GM13977 (cell line): ENCODE data around the gene UTS2B.

Experiments
- DNase-seq: peaks from one replicate; pipeline ENCODE4 v3.0.0; 2012; ENCODE audit warnings: low spot score
- in situ Hi-C: fragments of 300-500 bp; cut with MboI; formaldehyde crosslinking; loops from one replicate; pipeline ENCODE4 v1.12.0; 2022; ENCODE audit warnings: low sequenced_read_pairs, low pct_unique_long_range_greater_than_20kb, mixed read lengths, inconsistent platforms; ENCODE audit not compliant: unreplicated experiment
- TF ChIP-seq, protein P1 (sequence below): IDR thresholded peaks from 2 replicates; pipeline ENCODE4 v1.5.1; 2012; ENCODE audit warnings: mild to moderate bottlenecking, control low read depth; ENCODE audit not compliant: insufficient read depth; ENCODE audit errors: extremely low read depth, missing control alignments

Gene UTS2B

GRCh38 chr3:191372122-191372521, 41.8 kb upstream of the UTS2B start:
- TF ChIP-seq, protein P1, sequence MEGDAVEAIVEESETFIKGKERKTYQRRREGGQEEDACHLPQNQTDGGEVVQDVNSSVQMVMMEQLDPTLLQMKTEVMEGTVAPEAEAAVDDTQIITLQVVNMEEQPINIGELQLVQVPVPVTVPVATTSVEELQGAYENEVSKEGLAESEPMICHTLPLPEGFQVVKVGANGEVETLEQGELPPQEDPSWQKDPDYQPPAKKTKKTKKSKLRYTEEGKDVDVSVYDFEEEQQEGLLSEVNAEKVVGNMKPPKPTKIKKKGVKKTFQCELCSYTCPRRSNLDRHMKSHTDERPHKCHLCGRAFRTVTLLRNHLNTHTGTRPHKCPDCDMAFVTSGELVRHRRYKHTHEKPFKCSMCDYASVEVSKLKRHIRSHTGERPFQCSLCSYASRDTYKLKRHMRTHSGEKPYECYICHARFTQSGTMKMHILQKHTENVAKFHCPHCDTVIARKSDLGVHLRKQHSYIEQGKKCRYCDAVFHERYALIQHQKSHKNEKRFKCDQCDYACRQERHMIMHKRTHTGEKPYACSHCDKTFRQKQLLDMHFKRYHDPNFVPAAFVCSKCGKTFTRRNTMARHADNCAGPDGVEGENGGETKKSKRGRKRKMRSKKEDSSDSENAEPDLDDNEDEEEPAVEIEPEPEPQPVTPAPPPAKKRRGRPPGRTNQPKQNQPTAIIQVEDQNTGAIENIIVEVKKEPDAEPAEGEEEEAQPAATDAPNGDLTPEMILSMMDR = no peak
- in situ Hi-C loops = no loop called here
- DNase-seq = no peak

- in situ Hi-C loops = no loop called here
- DNase-seq = no peak
- TF ChIP-seq, protein P1 = no peak
These were observed 39.3 kb upstream of the UTS2B start for GRCh38 chr3:191369616-191370010.

DNA sequence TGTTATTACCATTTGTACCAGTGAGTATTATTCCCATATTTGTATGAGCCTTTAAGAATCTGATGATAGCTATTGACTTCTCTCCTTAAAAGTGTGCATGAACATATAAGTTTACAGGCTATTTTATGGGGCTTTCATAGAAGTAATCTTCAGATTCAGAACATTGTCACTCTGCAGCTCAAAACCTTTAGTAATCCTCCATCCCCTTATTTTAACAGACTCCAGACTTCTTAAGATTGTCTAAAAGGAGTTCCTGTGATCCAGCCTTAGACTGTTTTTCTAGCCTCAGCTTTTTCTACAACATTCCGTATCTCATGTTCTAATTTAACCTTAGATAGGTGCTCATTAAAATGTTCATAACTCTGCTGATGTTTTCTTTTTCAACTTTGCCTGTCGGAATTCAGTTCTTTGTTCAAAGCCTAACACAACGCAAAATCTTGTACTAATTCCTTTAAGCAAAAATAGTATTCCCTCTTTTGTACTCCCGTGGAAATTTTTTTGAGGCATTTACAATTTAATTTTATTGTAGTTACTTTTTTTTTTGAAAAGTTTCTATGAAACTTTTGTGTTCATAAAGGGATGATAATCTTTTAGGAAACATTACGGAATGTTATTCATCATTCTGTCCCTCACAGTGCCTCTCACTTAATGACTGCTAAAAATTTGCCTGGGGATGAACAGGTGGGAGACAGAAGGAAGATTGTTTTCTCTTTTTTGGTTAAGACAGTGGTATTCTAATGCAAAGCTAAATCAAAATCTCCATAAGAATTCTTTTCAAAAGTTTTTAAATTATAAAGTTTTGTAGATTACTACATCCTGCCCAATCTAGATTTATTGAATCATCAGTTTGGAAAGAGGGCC, 38.7 kb upstream of the UTS2B start:
- no peak for DNase-seq
- in situ Hi-C loops = no loop called here
- TF ChIP-seq, protein P1 = no peak

DNA sequence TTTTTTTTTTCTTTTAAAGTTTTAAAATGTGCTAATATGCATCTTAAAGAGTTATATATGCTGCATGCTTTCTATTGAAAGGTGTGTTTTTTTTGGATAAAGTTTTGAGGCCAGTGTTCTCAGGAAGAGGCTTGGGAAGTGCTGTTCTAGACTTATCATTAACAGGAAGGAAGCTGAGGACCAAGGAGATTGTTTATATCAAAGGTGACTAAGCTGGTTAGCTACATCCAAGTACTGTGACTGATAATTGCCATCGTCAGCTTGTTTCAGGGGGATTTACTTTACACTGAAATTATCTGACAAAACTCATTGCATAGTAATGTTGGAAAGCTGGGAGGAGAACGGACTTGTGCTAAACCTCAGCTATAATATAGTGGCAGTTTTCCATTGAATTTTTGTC, 36.3 kb upstream of the UTS2B start:
- in situ Hi-C loops = no loop called here
- DNase-seq = no peak
- TF ChIP-seq, protein P1 = no peak

DNA sequence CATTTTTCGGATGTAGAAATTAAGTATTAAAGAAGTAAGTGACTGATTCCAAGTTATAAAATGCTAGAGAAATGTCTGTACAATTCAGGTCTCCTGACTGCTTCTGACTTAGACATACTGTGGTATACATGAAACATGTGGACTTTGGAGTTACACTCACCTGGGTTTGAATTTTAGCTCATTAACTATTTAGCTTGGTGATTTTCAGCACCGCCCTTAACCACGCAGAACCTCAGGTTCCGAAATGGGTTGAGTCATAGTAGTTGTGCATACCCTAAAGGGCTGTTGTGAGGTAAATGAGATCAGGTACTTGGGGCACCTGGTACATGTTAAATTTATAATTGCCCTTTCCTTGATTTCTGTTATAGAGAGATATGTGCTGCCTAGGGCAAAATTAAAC, 32.9 kb upstream of the UTS2B start:
- no peak for DNase-seq
- in situ Hi-C loops = no loop called here
- TF ChIP-seq, protein P1 = no peak

- TF ChIP-seq, protein P1 = no peak
- in situ Hi-C loops = no loop called here
- DNase-seq = no peak
These were observed 32.3 kb upstream of the UTS2B start for GRCh38 chr3:191362524-191363090.
